Activated CD4-positive, alpha-beta T cell treated with anti-CD3 and anti-CD28 coated beads for 4 hours (primary cell): ENCODE measurements around the gene PPP1R2.

Experiments
- DNase-seq, 2 donors: peaks; one replicate each; pipeline ENCODE4 v3.0.0-alpha.2; 2020

The PPP1R2 gene

DNA sequence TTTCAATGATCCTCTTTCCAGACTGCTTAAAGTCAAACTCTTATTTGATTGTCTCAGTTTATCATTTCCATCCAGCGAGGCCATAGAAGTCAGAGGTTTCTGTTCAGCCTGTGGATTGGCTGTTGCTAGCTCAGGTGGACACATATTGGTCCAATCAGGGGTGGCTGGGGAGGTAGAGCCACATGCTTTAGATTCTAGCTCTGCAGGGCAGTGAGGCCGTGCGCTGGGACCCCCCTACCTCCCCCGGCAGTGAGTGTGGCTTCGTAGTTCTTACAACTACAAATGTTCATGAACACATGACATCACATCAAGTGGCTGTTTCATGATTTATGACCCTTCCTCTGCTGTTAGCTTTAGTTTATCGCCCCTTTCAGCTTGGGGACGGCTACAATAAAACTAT, 22.6 kb upstream of the PPP1R2 start:
- DNase-seq = no peak

DNA sequence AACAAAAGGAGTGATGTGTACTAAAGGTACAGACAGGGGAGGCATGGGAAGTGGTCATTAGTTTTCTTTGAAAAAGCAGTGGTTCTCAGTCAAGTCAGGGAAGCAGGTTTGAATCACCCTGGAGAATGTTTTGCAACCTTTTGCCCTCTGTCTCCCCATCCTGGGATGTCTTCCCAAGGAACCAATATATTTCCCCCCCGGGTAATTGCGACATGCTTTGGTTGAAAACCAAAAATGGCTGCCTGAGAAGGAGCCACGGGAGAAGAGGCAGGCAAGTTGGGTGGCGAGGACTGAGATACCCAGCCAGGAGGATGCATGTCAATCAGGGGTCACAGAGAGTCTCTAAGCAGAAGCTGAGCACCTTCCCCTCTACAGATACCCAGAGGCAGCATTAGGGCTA, 20.2 kb upstream of the PPP1R2 start:
- no peak for DNase-seq

DNA sequence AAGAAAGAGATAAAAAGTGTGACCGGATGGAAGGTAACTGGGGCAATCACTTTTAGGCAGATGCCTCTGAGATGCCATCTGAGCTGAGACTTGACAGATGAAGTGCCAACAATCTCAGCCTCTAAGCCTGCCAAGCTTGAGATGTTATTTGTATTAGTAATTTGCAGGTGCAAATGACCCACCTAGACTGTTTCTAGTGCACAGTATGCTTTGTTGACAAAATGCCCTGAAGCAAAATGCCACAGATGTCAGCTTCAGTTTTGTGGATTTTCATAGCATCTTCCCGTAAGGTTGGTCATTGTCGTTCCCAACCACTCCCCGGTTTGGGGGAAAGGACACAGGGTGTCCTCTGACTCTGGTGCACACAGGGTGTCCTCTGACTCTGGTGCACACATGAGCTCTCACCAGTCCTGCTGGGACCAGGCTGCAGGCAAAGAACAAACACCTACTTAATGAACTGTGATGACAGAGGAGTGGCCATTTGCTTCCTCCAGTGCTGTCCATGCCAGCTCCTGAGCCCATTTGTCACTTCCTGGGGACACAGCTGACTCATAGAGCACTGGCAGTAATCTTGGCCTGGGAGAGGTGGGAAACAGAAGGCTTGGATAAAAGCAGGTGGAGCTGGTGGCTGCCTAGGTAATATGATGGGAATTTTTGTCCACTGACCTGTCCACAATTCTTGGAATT, 16.7 kb upstream of the PPP1R2 start:
- DNase-seq = no peak

GRCh38 chr3:195558602-195559001, 15.5 kb upstream of the PPP1R2 start:
- DNase-seq = peak in 1 of 2 donors; percentile 35

DNA sequence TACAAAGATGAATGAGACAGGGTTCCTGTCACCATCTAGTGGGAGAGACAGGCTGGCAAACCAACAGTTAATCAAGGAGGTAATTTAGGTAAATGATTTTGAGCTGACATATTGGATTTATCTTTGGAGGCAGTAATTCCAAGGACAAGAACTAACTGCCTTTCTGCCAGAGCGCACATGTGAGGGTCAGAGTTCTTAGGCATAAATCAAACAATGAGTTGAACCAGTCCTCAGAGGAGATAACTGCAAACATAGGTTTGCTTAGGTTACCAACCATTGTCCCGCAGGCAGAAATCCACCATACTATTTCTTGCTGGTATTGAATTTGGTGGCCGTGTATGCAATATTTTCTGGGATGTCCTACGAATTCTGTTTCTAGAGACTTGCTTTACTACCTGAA, 14.2 kb upstream of the PPP1R2 start:
- no peak for DNase-seq

- no peak for DNase-seq
Observed at GRCh38 chr3:195556390-195556789, 13.3 kb upstream of the PPP1R2 start.

- no peak for DNase-seq
Observed at GRCh38 chr3:195555110-195555509, 12.0 kb upstream of the PPP1R2 start.

DNA sequence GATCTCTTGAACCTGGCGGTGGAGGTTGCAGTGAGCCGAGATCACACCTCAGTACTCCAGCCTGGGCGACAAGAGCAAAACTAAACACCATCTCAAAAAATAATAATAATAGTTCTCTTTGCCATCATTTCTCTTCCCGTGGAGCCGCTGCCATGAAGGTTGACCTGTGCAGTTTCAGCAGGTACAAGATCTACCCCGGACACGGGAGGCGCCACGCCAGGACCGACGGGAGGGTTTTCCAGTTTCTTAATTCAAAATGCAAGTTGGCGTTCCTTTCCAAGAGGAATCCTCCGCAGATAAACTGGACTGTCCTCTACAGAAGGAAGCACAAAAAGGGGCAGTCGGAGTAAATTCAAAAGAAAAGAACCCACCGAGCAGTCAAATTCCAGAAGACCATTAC, 11.3 kb upstream of the PPP1R2 start:
- no peak for DNase-seq

DNA sequence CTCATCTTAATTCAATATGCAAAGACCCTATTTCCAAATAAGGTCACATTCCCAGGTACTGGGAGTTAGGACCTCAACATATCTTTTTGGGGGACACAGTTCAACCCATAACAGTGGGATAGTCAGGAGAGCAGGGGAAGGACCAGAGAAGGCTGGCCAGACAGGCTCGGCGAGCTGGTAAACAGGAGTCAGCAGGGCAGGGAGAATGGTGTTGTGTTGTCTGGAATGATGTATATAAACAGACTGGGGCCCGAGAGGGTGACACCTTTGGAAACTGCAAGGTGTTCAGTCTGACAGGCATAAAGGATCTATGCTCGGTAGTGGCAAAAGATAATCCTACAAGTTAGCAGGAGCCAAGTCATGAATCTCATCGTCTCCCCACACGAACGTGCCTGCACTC, 10.1 kb upstream of the PPP1R2 start:
- no peak for DNase-seq

DNA sequence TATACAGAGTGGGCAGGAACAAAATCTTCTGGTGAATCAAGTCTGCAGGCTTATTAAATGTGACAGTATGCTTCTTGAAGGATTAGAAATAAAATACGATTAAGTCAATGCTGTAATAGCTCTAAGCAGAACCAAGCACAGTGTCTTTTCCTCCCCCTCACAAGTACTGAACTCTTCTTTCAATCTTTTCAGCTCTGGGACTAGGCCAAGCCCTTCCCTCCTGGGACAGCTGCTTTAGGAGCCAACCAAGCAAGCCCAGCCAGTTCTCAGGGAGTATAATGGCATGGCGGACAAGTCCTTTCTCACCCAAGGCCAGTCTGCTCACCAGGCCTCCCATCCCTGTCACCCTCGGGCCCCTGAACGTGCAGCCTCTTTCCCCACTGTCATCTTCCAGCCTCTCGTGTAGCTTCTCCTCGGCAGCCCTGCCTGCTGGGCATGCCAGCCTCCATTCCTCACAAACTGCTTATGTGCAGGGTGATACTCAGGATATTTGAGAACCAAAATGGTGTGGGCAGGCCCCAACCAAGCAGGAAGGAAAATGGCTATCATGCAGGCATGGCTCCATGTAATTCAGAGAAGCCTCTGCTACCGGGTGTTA, 8.4 kb upstream of the PPP1R2 start:
- DNase-seq = no peak

GRCh38 chr3:195550723-195551122, 7.6 kb upstream of the PPP1R2 start:
- no peak for DNase-seq

DNA sequence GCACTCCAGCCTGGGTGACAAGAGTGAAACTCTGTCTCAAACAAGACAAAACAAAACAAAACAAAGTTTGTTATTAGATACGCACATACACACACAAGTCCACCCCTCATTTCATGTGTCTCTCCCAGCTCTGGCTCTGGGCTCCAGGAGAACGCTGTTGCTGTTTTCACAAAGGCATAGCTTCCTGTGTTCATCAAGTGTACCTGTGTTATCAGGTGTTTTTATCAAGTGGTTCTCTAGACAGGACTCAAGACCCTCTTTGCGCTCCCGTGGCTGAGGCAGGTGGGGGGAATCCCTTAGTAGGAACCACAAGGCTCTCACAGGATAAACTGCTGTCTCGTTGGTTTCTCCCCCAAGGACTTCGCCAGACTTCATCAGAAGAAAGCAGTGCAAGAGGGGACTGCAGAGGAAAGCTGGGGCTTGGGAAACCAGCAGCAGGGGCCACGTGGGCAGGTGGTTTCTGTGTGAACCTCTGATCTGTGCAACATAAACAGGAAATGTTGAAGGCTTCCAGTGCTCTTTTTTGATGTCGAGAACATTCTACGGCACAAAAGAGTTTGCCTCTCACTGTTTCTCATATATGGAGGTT, 6.9 kb upstream of the PPP1R2 start:
- DNase-seq = peak; percentile 64 to 75

GRCh38 chr3:195548987-195549386, 5.9 kb upstream of the PPP1R2 start:
- no peak for DNase-seq

GRCh38 chr3:195548501-195548900, 5.4 kb upstream of the PPP1R2 start:
- DNase-seq = no peak

GRCh38 chr3:195548006-195548405, 4.9 kb upstream of the PPP1R2 start:
- no peak for DNase-seq

DNA sequence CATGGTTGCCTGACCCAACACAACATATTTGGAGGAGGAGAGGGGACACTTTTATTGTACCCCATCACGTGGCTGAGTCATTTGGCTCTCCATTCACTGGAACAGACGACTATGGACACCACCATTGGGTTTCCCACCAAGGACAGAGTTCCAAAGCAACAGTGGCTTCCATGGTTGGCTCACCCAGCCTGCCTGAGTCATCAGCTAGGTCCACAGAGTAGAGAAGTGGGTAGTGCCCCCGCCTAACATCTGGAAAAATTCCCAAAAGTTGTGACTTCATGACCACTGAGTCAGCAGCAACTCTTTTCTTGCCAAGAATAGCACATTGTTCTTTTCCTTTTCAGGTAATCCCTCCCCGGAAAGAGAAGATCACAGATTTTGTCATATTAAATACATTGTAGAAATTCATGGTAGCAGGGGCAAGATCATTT, 3.0 kb upstream of the PPP1R2 start:
- DNase-seq = peak; percentile 35 to 38

- no peak for DNase-seq
Observed at GRCh38 chr3:195544634-195545033, 1.5 kb upstream of the PPP1R2 start.

GRCh38 chr3:195544230-195544536, 1.1 kb upstream of the PPP1R2 start:
- no peak for DNase-seq

DNA sequence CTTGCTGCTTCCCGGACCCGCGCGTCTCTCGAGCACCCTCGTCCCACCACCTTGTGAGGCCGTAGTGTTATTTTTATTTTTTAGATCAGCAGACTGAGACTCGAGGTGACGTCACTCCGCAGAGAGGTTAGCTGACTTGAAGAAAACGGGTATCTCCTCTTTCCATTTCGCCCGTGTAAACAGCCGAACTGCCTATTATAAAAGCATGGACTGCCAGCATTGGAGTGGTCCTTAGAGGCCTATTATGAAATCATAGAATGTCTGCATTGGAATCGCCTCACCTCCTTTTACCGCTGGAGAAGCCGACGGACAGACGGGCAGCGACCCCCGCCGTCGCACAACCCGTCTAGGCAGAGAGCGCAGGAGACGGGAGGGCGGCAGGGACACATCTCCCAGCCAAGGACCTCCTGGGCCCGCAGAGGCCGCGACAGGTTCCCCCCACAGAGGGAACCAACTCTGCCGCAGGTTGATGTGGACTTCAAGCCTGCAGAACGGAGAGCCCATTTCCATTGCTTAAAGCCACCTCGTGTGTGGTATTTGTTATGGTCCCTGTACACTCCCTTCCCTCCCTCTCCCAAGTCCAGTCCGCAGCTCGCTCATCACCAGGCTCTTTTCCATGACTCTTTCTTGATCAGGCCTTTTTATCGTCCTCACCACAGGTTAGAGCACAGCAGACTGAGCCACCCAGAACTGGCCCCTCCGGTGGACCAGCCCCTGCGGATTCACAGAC, 540 bp upstream of the PPP1R2 start:
- no peak for DNase-seq

GRCh38 chr3:195542316-195542697, 818 bp downstream of the PPP1R2 start:
- no peak for DNase-seq

DNA sequence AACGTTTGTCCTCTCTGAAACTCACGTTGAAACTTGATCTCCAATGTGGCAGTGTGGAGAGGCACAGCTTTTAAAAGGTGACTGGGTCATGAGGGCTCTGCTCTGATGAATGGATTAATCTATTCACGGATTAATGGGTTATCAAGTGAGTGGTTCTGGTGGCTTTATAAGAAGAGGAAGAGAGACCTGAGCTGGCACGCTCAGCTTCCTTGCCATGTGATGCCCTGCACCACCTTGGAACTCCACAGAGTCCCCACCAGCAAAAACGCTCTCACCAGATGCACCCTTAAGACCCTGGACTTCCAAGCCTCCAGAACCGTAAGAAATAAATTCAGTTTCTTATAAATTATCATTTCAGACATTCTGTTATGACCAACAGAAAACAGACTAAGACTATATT, 2.6 kb downstream of the PPP1R2 start:
- DNase-seq = no peak

DNA sequence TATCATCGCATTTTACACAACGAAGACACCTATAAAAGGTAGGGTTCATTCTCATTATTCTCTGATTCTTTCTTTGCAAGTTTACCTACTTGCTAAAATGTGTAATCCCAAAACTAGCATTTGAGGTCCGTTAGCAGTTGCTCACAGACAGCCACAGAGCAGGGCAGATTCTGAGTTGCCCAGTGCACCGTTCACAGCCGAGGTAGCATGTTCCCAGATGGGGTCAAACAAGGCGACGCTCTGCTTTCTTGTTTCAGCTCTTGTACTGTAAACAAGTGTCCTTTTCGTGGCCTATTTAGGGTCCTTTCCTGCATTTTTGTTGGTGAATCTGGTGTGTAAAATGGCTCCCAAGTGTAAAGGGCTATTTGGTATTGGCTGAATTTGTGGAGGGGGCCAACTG, 3.1 kb downstream of the PPP1R2 start:
- DNase-seq = no peak

- no peak for DNase-seq
Observed at GRCh38 chr3:195539479-195539878, 3.6 kb downstream of the PPP1R2 start.

- DNase-seq = peak; percentile 50 to 52
Observed at GRCh38 chr3:195537995-195538394, 5.1 kb downstream of the PPP1R2 start.
